Measurements from ENCODE around the gene ANO2.

DNA sequence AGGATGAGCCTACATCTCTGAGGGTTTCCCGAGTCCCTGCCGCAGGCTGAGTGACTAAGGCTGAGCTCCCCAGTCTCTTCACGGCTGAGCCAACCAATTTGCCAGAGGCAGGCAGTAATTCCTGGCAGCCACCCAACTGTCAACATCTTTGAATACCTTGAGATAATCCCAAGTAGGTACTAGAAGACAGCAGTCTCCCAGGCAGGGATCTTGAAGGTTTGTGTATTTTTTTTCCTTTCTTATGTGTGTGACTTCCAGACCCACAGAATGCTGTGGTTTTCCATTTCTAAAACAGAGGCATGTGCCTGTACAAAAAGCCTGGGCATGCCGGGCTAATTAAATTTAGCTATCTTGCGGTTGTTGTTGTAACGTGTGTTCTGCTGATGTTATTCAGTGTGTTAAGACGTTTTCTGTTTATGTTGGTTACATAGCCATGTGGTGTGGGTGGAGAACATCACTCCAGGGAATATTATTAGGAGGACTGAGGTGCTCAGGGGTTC lies 155.5 kb downstream of the ANO2 start:
- TF ChIP-seq ZNF274 (IDR thresholded peaks at IDR 0.05; ENCODE audit: low read depth, low read length) (no peak), YY1 (IDR thresholded peaks at IDR 0.05; ENCODE audit: insufficient read depth, insufficient read length) (no peak)
